ENCODE results near the gene RIMS3. TPM values are rescaled to one million over a fixed set of nuclear protein-coding genes. Genes with fewer than 3 reads are reported as not detected.

RIMS3 gene
- total and polyA plus RNA-seq, 7 donors: 1.2 to 13.7 (median 6.1) TPM

GRCh38 chr1:40692429-40692895, 27.0 kb upstream of the RIMS3 start:
- no peaks in the 10 kb centered on the region for H3K9me3 ChIP-seq
- H3K4me3 ChIP-seq: peak overlapping the region; percentile 78 to 96 (median 94)
- peak overlapping the region; percentile 98 to 100 (median 99) for H3K27ac ChIP-seq
- no peaks in the 10 kb centered on the region for H3K36me3 ChIP-seq
- DNase-seq: no peak
- no peak for TF ChIP-seq EP300 (IDR thresholded peaks at IDR 0.05)
- no peak for TF ChIP-seq POLR2AphosphoS5 (IDR thresholded peaks at IDR 0.05)
- TF ChIP-seq POLR2A (IDR thresholded peaks at IDR 0.05): no peak
- no peak for TF ChIP-seq CTCF (IDR thresholded peaks at IDR 0.05)
- 3% methylated on average over 9 of the region's 9 CpGs for WGBS, 2 donors
- peaks cover 0 to 48% (median 20%) of the 10 kb centered on the region in 4 donors for H3K4me1 ChIP-seq
- intact Hi-C loops (cut with DNase I): loop anchor here (2.0 to 10.0 kb wide), 3 partner anchors 16 to 252 kb away; partner anchors contain the start of gene KCNQ4
- no peaks in the 10 kb centered on the region for H3K27me3 ChIP-seq

- Histone ChIP-seq H3K9me3 (no peaks in the 10 kb centered on the region), H3K4me1 (peaks cover 0 to 42% (median 20%) of the 10 kb centered on the region in 4 donors), H3K36me3 (peaks cover 0 to 5% (median 0%) of the 10 kb centered on the region in 4 donors), H3K27me3 (no peaks in the 10 kb centered on the region), H3K27ac (peak within 1 kb of the TSS; percentile 98 to 100 (median 99)), H3K4me3 (peak within 1 kb of the TSS; percentile 78 to 96 (median 94))
- WGBS, 2 donors: 0% methylated on average over 84 of the region's 84 CpGs
- intact Hi-C loops (cut with DNase I): loop anchor here (2.0 to 10.0 kb wide), 3 partner anchors 17 to 253 kb away; partner anchors contain the start of gene KCNQ4
- DNase-seq: peak; percentile 99
- TF ChIP-seq EP300 (IDR thresholded peaks at IDR 0.05) (peak in 1 of 4 donors; percentile 44), POLR2AphosphoS5 (IDR thresholded peaks at IDR 0.05) (peak; percentile 86 to 99 (median 97)), POLR2A (IDR thresholded peaks at IDR 0.05) (peak; percentile 90 to 93), CTCF (IDR thresholded peaks at IDR 0.05) (peak in 1 of 4 experiments; percentile 20)
These were observed 26.3 kb upstream of the RIMS3 start, which contains the start of gene NFYC for GRCh38 chr1:40691538-40692428. TSS of gene NFYC (plus strand) at chr1:40691704. CDS start at chr1:40738844, 47,140 bp downstream.

GRCh38 chr1:40690771-40691537, 25.5 kb upstream of the RIMS3 start:
- peaks cover 0 to 6% (median 0%) of the 10 kb centered on the region in 4 donors for H3K36me3 ChIP-seq
- no peaks in the 10 kb centered on the region for H3K27me3 ChIP-seq
- TF ChIP-seq POLR2AphosphoS5 (IDR thresholded peaks at IDR 0.05): no peak
- no peak for TF ChIP-seq POLR2A (IDR thresholded peaks at IDR 0.05)
- TF ChIP-seq EP300 (IDR thresholded peaks at IDR 0.05): no peak
- TF ChIP-seq CTCF (IDR thresholded peaks at IDR 0.05): no peak
- 12 to 18% methylated on average over 18 of the region's 18 CpGs for WGBS, 2 donors
- peaks cover 0 to 37% (median 18%) of the 10 kb centered on the region in 4 donors for H3K4me1 ChIP-seq
- no peaks in the 10 kb centered on the region for H3K9me3 ChIP-seq
- peak overlapping the region; percentile 98 to 100 (median 99) for H3K27ac ChIP-seq
- intact Hi-C loops (cut with DNase I): loop anchor here (5.0 to 10.0 kb wide), 2 partner anchors 91 to 254 kb away; partner anchors contain the start of gene KCNQ4
- peak overlapping the region; percentile 78 to 96 (median 94) for H3K4me3 ChIP-seq
- no peak for DNase-seq

- Histone ChIP-seq H3K9me3 (no peaks in the 10 kb centered on the region), H3K4me3 (no peak overlapping the region), H3K36me3 (peaks cover 0 to 6% (median 0%) of the 10 kb centered on the region in 4 donors), H3K27me3 (no peaks in the 10 kb centered on the region), H3K4me1 (peaks cover 0 to 37% (median 15%) of the 10 kb centered on the region in 4 donors), H3K27ac (no peak overlapping the region)
- WGBS, 2 donors: 16 to 48% methylated on average over 1 of the region's 1 CpG
- TF ChIP-seq CTCF (IDR thresholded peaks at IDR 0.05): no peak
- no peak for TF ChIP-seq EP300 (IDR thresholded peaks at IDR 0.05)
- TF ChIP-seq POLR2AphosphoS5 (IDR thresholded peaks at IDR 0.05): no peak
- TF ChIP-seq POLR2A (IDR thresholded peaks at IDR 0.05): no peak
- intact Hi-C loops (cut with DNase I): loop anchor here (5.0 to 10.0 kb wide), 2 partner anchors 93 to 255 kb away; partner anchors contain the start of gene KCNQ4
- DNase-seq: no peak
These were observed 24.3 kb upstream of the RIMS3 start for GRCh38 chr1:40689737-40690136.

All from sigmoid colon (tissue), 7 donors.